ENCODE measurements around the gene TNFSF9.

DNA sequence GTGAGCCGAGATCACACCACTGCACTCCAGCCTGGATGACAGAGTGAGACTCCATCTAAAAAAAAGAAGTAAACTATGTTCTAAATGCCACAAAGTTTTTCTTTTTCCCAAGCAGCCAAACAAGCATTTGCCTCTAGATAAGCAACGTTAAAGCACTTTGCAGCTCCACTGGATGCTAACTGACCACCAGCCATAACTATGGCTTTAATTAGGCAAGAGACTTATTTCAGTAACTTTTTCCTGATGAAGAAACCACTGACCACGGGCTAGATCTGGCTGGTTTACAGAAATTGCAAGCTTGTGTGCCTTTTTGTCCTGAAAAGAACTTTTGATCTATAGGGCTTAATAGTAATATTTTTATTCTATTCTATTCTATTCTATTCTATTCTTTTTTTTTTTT, 38.0 kb downstream of the TNFSF9 start:
- TF ChIP-seq, protein P1, sequence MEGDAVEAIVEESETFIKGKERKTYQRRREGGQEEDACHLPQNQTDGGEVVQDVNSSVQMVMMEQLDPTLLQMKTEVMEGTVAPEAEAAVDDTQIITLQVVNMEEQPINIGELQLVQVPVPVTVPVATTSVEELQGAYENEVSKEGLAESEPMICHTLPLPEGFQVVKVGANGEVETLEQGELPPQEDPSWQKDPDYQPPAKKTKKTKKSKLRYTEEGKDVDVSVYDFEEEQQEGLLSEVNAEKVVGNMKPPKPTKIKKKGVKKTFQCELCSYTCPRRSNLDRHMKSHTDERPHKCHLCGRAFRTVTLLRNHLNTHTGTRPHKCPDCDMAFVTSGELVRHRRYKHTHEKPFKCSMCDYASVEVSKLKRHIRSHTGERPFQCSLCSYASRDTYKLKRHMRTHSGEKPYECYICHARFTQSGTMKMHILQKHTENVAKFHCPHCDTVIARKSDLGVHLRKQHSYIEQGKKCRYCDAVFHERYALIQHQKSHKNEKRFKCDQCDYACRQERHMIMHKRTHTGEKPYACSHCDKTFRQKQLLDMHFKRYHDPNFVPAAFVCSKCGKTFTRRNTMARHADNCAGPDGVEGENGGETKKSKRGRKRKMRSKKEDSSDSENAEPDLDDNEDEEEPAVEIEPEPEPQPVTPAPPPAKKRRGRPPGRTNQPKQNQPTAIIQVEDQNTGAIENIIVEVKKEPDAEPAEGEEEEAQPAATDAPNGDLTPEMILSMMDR (IDR thresholded peaks at IDR 0.05; ENCODE audit: insufficient read depth, low read depth, low read length), result no peak
- no peak for TF ChIP-seq EZH2 (IDR thresholded peaks at IDR 0.05; ENCODE audit: insufficient read depth, low read length)
